GM23248 (cell line): ENCODE measurements around the gene PHTF1. TPM values are rescaled to one million over a fixed set of nuclear protein-coding genes. Genes with fewer than 3 reads are reported as not detected.

ENCODE experiments used
- DNase-seq: peaks from one replicate; pipeline ENCODE4 v3.0.0-alpha.2; 2015
- H2AFZ ChIP-seq: fragments of 200-600 bp; sonication (generic); 2 replicates; pipeline ENCODE4 v1.6.1; 2016; ENCODE audit warnings: antibody characterized with exemption
- H3F3A ChIP-seq: fragments of 200-600 bp; sonication (generic); 2 replicates; pipeline ENCODE4 v1.6.1; 2016; ENCODE audit warnings: mild to moderate bottlenecking, antibody characterized with exemption, mixed run types; ENCODE audit not compliant: insufficient read depth
- H3K27ac ChIP-seq: fragments of 200-600 bp; sonication (generic); 2 replicates; pipeline ENCODE4 v1.5.1; 2016; ENCODE audit warnings: mild to moderate bottlenecking
- H3K27me3 ChIP-seq: fragments of 200-600 bp; sonication (generic); replicated peaks from 2 replicates; pipeline ENCODE4 v1.6.1; 2016; ENCODE audit warnings: mild to moderate bottlenecking; ENCODE audit not compliant: insufficient read depth
- H3K36me3 ChIP-seq: fragments of 200-600 bp; sonication (generic); 2 replicates; pipeline ENCODE4 v1.6.1; 2016; ENCODE audit warnings: low read depth, mild to moderate bottlenecking
- H3K4me1 ChIP-seq: fragments of 200-600 bp; sonication (generic); 2 replicates; pipeline ENCODE4 v1.6.1; 2016; ENCODE audit warnings: mild to moderate bottlenecking; ENCODE audit not compliant: insufficient read depth
- H3K4me2 ChIP-seq: fragments of 200-600 bp; sonication (generic); one replicate; pipeline ENCODE4 v1.6.1; 2016; ENCODE audit warnings: mild to moderate bottlenecking; ENCODE audit not compliant: unreplicated experiment
- H3K4me3 ChIP-seq: fragments of 200-600 bp; sonication (generic); 2 replicates; pipeline ENCODE4 v1.5.1; 2016; ENCODE audit warnings: mild to moderate bottlenecking
- H3K79me2 ChIP-seq: fragments of 200-600 bp; sonication (generic); 2 replicates; pipeline ENCODE4 v1.6.1; 2016; ENCODE audit warnings: mild to moderate bottlenecking; ENCODE audit not compliant: insufficient read depth
- H3K9ac ChIP-seq: fragments of 200-600 bp; sonication (generic); 2 replicates; pipeline ENCODE4 v1.6.1; 2016; ENCODE audit warnings: mild to moderate bottlenecking
- H3K9me2 ChIP-seq: fragments of 200-600 bp; sonication (generic); 2 replicates; pipeline ENCODE4 v1.6.1; 2016; ENCODE audit warnings: mixed run types, mild to moderate bottlenecking, moderate library complexity; ENCODE audit not compliant: insufficient read depth
- H3K9me3 ChIP-seq: fragments of 200-600 bp; sonication (generic); one replicate; pipeline ENCODE4 v1.6.1; 2017; ENCODE audit warnings: low read depth
- H4K20me1 ChIP-seq: fragments of 200-600 bp; sonication (generic); 2 replicates; pipeline ENCODE4 v1.6.0; 2016; ENCODE audit not compliant: insufficient read depth
- EZH2 ChIP-seq: fragments of 200-600 bp; sonication (generic); IDR thresholded peaks from 2 replicates; pipeline ENCODE4 v1.6.1; 2018; ENCODE audit warnings: antibody characterized with exemption, mild to moderate bottlenecking; ENCODE audit not compliant: insufficient read depth, poor library complexity, severe bottlenecking
- EZH2phosphoT487 ChIP-seq: fragments of 200-600 bp; sonication (generic); IDR thresholded peaks from 2 replicates; pipeline ENCODE4 v1.6.1; 2018; ENCODE audit warnings: antibody characterized with exemption, moderate library complexity, mild to moderate bottlenecking, low read depth; ENCODE audit not compliant: insufficient read depth
- WGBS, 2 experiments: methylation state at CpG; one replicate each; pipeline ENCODE4 v1.1.6; 2015 to 2017; ENCODE audit warnings: low lambda C conversion rate in 2 of 2, low coverage in 1 of 2; ENCODE audit errors: missing lambda C conversion rate in 2 of 2; 5-methylcytosine and 5-hydroxymethylcytosine counted together
- in situ Hi-C: fragments of 300-500 bp; cut with MboI; formaldehyde crosslinking; loops from 2 replicates; pipeline ENCODE4 v1.15.0; 2020
- polyA plus RNA-seq: library from polyadenylated mRNA; unstranded; fragments of >200 nt; fragmentation: Nextera tagmentation; extraction: Ambion mirVana; gene quantifications from 2 replicates; pipeline ENCODE4 v1.2.1, GENCODE V29; 2016
- total RNA-seq: library from RNA; depleted of rRNA; stranded (reverse); fragments of >200 nt; shearing (Covaris generic); gene quantifications from 2 replicates; pipeline ENCODE4 v1.2.3, GENCODE V29; 2014

PHTF1 gene
- total and polyA plus RNA-seq, 2 experiments from 2014 or later = 15.9 to 18.2 TPM

- Histone ChIP-seq H3K4me2 (no peak overlapping the region), H3K9ac (no peak overlapping the region), H3K79me2 (no peaks in the 10 kb centered on the region), H3K27ac (no peak overlapping the region), H3K9me3 (no peaks in the 10 kb centered on the region), H3F3A (no peaks in the 10 kb centered on the region), H3K36me3 (0 out of 2 replicates have a peak, but pooled peaks cover 11% of the 10 kb centered on the region), H3K4me3 (no peak overlapping the region), H3K4me1 (no peaks in the 10 kb centered on the region), H3K9me2 (no peaks in the 10 kb centered on the region), H4K20me1 (no peaks in the 10 kb centered on the region), H3K27me3 (no peaks in the 10 kb centered on the region), H2AFZ (no peak overlapping the region)
- no peak for DNase-seq
- TF ChIP-seq EZH2 = no peak
- TF ChIP-seq EZH2phosphoT487 = no peak
- in situ Hi-C loops = no loop called here
- WGBS, 2 experiments = 100% methylated on average over 2 of the region's 2 CpGs
Measured at GRCh38 chr1:113691184-113691583, 68.1 kb downstream of the PHTF1 start.

DNA sequence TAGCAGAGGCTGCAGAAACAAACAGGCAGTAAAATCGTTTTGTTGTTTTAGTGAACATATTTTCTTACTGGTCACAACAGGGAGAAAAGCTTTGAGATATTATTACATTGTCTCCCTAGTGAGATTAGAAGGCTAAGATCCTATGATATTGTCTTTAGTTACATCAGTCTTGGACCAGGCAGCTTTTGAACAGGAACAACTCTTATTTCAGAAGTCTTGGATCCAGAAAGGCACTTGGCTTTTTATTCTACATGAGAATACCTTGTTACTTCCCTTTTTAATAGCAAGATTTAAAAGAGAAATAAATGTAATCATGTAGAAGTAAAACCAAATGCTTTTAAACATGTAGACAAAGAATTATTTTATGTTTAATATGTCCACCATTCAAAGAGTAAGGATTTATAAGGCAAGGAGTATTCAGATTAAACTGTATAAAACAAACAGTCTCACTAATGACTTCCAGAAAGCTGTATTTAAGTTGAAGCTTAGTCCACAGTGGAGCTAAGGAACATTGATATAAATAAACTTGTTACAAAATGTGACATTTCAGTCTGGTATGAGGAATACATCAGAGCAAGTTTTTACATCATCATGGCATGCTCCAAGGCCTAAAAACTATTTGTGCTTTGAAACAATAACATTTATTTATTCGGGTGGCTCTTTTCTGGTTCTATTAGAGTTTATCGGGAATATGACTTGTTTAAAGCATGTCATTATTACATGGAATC is 72.2 kb downstream of the PHTF1 start:
- H3K27me3 ChIP-seq = no peaks in the 10 kb centered on the region
- H3K36me3 ChIP-seq = no peaks in the 10 kb centered on the region
- H3K79me2 ChIP-seq = no peaks in the 10 kb centered on the region
- H2AFZ ChIP-seq = no peak overlapping the region
- WGBS, 2 experiments = 82 to 83% methylated on average over 3 of the region's 3 CpGs
- DNase-seq = peak; percentile 55
- peaks cover 17% of the 10 kb centered on the region for H3K4me1 ChIP-seq
- H3F3A ChIP-seq = peaks cover 18% of the 10 kb centered on the region; the same call in 1 of the 2 replicates
- no peaks in the 10 kb centered on the region for H3K9me2 ChIP-seq
- no peaks in the 10 kb centered on the region for H3K9me3 ChIP-seq
- H3K4me3 ChIP-seq = no peak overlapping the region
- in situ Hi-C loops = loop anchor here (10.0 kb wide), 1 partner anchor 542 kb away; no protein-coding TSS in a partner anchor
- TF ChIP-seq EZH2 = no peak
- no peak for TF ChIP-seq EZH2phosphoT487
- no peak overlapping the region for H3K4me2 ChIP-seq
- H4K20me1 ChIP-seq = no peaks in the 10 kb centered on the region
- no peak overlapping the region for H3K9ac ChIP-seq
- peak overlapping the region; percentile 20; the same call in 1 of the 2 replicates for H3K27ac ChIP-seq

- Histone ChIP-seq H2AFZ (0 out of 2 replicates have a peak overlapping the region, but pooled peaks have one; percentile 20), H3K4me2 (no peak overlapping the region)
- WGBS, 2 experiments = 15 to 29% methylated on average over 6 of the region's 6 CpGs
Measured at GRCh38 chr1:113684153-113684541, 75.1 kb downstream of the PHTF1 start.

DNA sequence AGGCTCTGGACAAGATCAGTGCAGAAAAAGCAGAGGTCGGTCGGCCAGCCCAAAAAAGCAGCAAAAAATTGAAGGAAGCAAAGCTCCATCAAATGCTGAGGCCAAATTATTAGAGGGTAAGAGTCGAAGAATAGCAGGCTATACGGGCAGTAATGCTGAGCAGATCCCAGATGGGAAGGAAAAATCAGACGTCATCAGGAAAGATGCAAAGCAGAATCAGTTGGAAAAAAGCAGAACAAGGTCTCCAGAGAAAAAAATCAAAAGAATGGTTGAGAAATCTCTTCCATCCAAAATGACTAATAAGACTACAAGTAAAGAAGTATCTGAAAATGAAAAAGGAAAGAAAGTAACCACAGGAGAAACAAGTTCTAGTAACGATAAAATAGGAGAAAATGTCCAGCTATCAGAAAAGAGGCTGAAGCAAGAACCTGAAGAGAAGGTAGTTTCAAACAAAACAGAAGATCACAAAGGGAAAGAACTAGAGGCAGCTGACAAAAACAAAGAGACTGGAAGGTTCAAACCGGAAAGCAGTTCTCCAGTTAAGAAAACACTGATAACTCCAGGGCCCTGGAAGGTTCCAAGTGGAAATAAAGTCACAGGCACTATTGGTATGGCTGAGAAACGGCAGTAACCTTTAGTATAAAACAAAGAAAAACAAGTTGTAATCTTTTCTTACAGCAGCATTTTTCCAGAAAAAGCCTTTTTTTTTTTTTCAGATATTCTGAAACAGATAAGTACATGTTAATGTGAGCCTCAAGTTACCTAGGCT is 75.7 kb downstream of the PHTF1 start:
- in situ Hi-C loops = loop anchor here (10.0 kb wide), 1 partner anchor 539 kb away; no protein-coding TSS in a partner anchor
- TF ChIP-seq EZH2 (no peak), EZH2phosphoT487 (no peak)
- peak overlapping the region; percentile 18 for H3K4me2 ChIP-seq

More at GRCh38 chr1:113684153-113684541, 75.1 kb downstream of the PHTF1 start:
- Histone ChIP-seq H4K20me1 (no peaks in the 10 kb centered on the region), H3K9me2 (no peaks in the 10 kb centered on the region), H3K27ac (peak overlapping the region; percentile 51), H3K27me3 (no peaks in the 10 kb centered on the region), H3K9ac (peak overlapping the region; percentile 32; the same call in 1 of the 2 replicates), H3K36me3 (no peaks in the 10 kb centered on the region), H3K4me3 (no peak overlapping the region), H3K4me1 (peaks cover 17% of the 10 kb centered on the region), H3K9me3 (no peaks in the 10 kb centered on the region), H3F3A (peaks cover 18% of the 10 kb centered on the region; the same call in 1 of the 2 replicates), H3K79me2 (no peaks in the 10 kb centered on the region)
- in situ Hi-C loops = loop anchor here (10.0 kb wide), 1 partner anchor 539 kb away; no protein-coding TSS in a partner anchor
- peak; percentile 66 for DNase-seq
- TF ChIP-seq EZH2 (no peak), EZH2phosphoT487 (no peak)

More for the DNA sequence above, 75.7 kb downstream of the PHTF1 start:
- WGBS, 2 experiments = 29 to 34% methylated on average over 8 of the region's 8 CpGs
- H3K9me2 ChIP-seq = no peaks in the 10 kb centered on the region
- no peaks in the 10 kb centered on the region for H3K36me3 ChIP-seq
- H3K79me2 ChIP-seq = no peaks in the 10 kb centered on the region
- peaks cover 17% of the 10 kb centered on the region for H3K4me1 ChIP-seq
- H3F3A ChIP-seq = peaks cover 21% of the 10 kb centered on the region; the same call in 1 of the 2 replicates
- peak; percentile 49 for DNase-seq
- H3K4me3 ChIP-seq = no peak overlapping the region
- peak overlapping the region; percentile 20; the same call in 1 of the 2 replicates for H2AFZ ChIP-seq
- H3K9ac ChIP-seq = peak overlapping the region; percentile 32; the same call in 1 of the 2 replicates
- H3K27ac ChIP-seq = peak overlapping the region; percentile 51
- H3K27me3 ChIP-seq = no peaks in the 10 kb centered on the region
- no peaks in the 10 kb centered on the region for H3K9me3 ChIP-seq
- no peaks in the 10 kb centered on the region for H4K20me1 ChIP-seq
